ENCODE measurements around the gene TMEM174. TPM values are rescaled to one million over a fixed set of nuclear protein-coding genes. Genes with fewer than 3 reads are reported as not detected.

The TMEM174 gene
- total RNA-seq, 1 donor from 2014 or later, result not detected

DNA sequence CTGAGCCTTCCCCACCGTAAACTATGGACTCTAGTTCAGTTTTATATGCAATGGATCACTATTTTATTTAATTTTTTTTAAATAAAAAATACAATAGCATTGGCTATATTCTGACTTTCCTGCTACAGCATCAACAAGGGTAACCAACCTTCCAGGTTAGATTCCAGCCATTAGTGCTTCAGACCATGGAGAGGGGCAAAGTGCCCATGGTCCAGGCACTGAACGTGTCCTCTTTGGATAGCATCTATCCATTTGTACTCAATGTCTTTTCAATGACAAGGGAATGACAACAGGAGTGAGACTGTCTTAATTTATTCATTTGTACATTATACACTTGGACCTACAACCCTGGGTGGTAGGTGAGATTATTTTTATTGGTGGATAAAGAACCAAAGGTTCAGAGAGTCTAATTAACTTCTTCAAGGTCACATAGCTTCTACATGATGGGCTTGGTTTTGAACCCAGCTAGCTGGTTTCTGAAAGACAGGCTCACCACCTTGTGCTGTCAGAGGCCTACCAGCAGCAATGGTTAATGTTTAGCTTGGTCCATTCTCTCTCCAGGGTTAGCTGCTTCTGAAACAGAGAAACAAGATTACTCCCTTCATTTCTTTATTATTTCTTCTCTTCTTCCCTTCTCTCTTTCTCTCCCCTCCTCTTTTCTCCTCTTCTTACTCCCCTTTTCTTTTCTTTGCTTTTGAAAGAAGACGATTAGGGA lies 41.1 kb upstream of the TMEM174 start:
- intact Hi-C loops (cut with DNase I), result no loop called here
- no peaks in the 10 kb centered on the region for H3K4me1 ChIP-seq
- no peak overlapping the region for H3K27ac ChIP-seq
- H3K4me3 ChIP-seq, result no peak overlapping the region
- TF ChIP-seq POLR2A (IDR thresholded peaks at IDR 0.05), result no peak
- no peak for TF ChIP-seq POLR2AphosphoS5 (IDR thresholded peaks at IDR 0.05; ENCODE audit: insufficient read depth in 1 of 2, low read depth in 1 of 2)
- TF ChIP-seq, protein P1, sequence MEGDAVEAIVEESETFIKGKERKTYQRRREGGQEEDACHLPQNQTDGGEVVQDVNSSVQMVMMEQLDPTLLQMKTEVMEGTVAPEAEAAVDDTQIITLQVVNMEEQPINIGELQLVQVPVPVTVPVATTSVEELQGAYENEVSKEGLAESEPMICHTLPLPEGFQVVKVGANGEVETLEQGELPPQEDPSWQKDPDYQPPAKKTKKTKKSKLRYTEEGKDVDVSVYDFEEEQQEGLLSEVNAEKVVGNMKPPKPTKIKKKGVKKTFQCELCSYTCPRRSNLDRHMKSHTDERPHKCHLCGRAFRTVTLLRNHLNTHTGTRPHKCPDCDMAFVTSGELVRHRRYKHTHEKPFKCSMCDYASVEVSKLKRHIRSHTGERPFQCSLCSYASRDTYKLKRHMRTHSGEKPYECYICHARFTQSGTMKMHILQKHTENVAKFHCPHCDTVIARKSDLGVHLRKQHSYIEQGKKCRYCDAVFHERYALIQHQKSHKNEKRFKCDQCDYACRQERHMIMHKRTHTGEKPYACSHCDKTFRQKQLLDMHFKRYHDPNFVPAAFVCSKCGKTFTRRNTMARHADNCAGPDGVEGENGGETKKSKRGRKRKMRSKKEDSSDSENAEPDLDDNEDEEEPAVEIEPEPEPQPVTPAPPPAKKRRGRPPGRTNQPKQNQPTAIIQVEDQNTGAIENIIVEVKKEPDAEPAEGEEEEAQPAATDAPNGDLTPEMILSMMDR (IDR thresholded peaks at IDR 0.05), result no peak
- no peaks in the 10 kb centered on the region for H3K27me3 ChIP-seq
- no peak for DNase-seq (ENCODE audit: extremely low spot score in 2 of 2)
- no peaks in the 10 kb centered on the region for H3K9me3 ChIP-seq
- H3K36me3 ChIP-seq, result no peaks in the 10 kb centered on the region

- no peaks in the 10 kb centered on the region for H3K4me1 ChIP-seq
- no peaks in the 10 kb centered on the region for H3K9me3 ChIP-seq
- intact Hi-C loops (cut with DNase I), result no loop called here
- H3K27me3 ChIP-seq, result no peaks in the 10 kb centered on the region
- DNase-seq (ENCODE audit: extremely low spot score in 2 of 2), result no peak
- H3K4me3 ChIP-seq, result no peak overlapping the region
- H3K27ac ChIP-seq, result no peak overlapping the region
- TF ChIP-seq, protein P1 (IDR thresholded peaks at IDR 0.05), result no peak
- TF ChIP-seq POLR2A (IDR thresholded peaks at IDR 0.05) (no peak), POLR2AphosphoS5 (IDR thresholded peaks at IDR 0.05; ENCODE audit: insufficient read depth in 1 of 2, low read depth in 1 of 2) (no peak)
- no peaks in the 10 kb centered on the region for H3K36me3 ChIP-seq
Measured at GRCh38 chr5:73132759-73133158, 40.2 kb upstream of the TMEM174 start.

DNA sequence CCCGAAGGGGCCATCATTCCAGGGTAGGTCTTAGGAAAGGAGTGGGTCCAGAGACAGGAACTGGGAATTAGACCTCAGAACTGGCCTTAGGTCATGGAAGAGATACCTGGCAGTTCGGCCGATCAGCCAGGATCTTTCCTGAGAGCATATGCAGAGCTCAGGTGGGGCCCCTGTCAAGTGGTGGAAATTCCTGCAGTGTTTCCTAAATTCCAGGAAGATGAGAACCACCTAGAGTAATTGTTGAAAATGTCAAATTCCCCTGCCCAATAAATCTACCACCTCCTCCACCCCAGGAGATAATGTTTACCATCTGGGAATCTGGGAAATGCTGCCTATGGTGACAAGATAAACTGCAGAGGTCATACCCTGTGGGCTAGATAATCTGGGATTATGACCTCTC lies 38.0 kb upstream of the TMEM174 start:
- Histone ChIP-seq H3K4me1 (no peaks in the 10 kb centered on the region), H3K36me3 (no peaks in the 10 kb centered on the region), H3K4me3 (no peak overlapping the region), H3K27me3 (no peaks in the 10 kb centered on the region), H3K9me3 (no peaks in the 10 kb centered on the region), H3K27ac (no peak overlapping the region)
- TF ChIP-seq, protein P1 (IDR thresholded peaks at IDR 0.05), result no peak
- no peak for TF ChIP-seq POLR2A (IDR thresholded peaks at IDR 0.05)
- TF ChIP-seq POLR2AphosphoS5 (IDR thresholded peaks at IDR 0.05; ENCODE audit: insufficient read depth in 1 of 2, low read depth in 1 of 2), result no peak
- intact Hi-C loops (cut with DNase I), result no loop called here
- DNase-seq (ENCODE audit: extremely low spot score in 2 of 2), result peak in 1 of 2 donors; percentile 60

DNA sequence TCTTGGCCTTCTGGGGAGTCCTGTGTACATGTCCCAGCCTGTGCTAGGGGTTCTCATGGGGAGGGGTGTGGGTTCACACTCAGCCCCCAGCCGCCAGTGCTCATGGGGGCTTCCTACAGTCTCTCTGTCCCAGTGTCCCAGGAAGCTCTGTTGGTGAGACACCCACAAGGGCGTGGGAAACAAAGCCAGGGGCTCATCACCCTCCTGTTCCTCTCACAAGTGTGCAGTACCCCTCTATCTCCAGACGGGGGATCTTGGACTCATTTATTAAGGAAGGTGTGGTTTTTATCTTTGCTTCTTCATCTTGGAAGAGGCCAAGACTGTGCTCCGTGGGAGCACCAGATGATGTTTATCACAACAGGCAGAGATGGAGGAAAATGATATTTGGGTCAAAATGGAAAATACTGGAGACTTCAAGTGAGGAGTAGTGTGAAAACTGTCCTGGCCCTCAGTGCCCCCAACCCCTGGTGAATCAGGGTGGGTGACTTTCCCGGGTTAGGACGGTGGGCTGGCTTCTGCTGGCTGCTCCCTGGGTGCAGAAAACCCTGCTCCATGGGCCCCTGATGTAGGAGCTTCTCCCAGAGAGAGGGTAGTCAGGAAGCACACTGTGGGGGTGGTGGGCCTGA lies 37.5 kb upstream of the TMEM174 start:
- H3K27me3 ChIP-seq, result no peaks in the 10 kb centered on the region
- intact Hi-C loops (cut with DNase I), result no loop called here
- H3K27ac ChIP-seq, result no peak overlapping the region
- H3K4me1 ChIP-seq, result no peaks in the 10 kb centered on the region
- no peak for DNase-seq (ENCODE audit: extremely low spot score in 2 of 2)
- H3K9me3 ChIP-seq, result no peaks in the 10 kb centered on the region
- H3K4me3 ChIP-seq, result no peak overlapping the region
- H3K36me3 ChIP-seq, result no peaks in the 10 kb centered on the region
- TF ChIP-seq, protein P1 (IDR thresholded peaks at IDR 0.05), result no peak
- no peak for TF ChIP-seq POLR2A (IDR thresholded peaks at IDR 0.05)
- TF ChIP-seq POLR2AphosphoS5 (IDR thresholded peaks at IDR 0.05; ENCODE audit: insufficient read depth in 1 of 2, low read depth in 1 of 2), result no peak

- TF ChIP-seq POLR2A (IDR thresholded peaks at IDR 0.05) (no peak), POLR2AphosphoS5 (IDR thresholded peaks at IDR 0.05; ENCODE audit: insufficient read depth in 1 of 2, low read depth in 1 of 2) (no peak)
- TF ChIP-seq, protein P1 (IDR thresholded peaks at IDR 0.05), result no peak
- H3K27ac ChIP-seq, result no peak overlapping the region
- no peaks in the 10 kb centered on the region for H3K36me3 ChIP-seq
- no peaks in the 10 kb centered on the region for H3K9me3 ChIP-seq
- DNase-seq (ENCODE audit: extremely low spot score in 2 of 2), result no peak
- H3K4me1 ChIP-seq, result no peaks in the 10 kb centered on the region
- H3K27me3 ChIP-seq, result no peaks in the 10 kb centered on the region
- no peak overlapping the region for H3K4me3 ChIP-seq
- intact Hi-C loops (cut with DNase I), result no loop called here
Measured at GRCh38 chr5:73136055-73136562, 36.9 kb upstream of the TMEM174 start.

Measured in vagina (tissue), 2 donors.